ENCODE data around the gene COBL. TPM values are rescaled to one million over a fixed set of nuclear protein-coding genes. Genes with fewer than 3 reads are reported as not detected.

Gene COBL
- total RNA-seq, 3 donors from 2014 or later (not counting 1 experiment from before 2014, with no cell fraction given) = not detected

DNA sequence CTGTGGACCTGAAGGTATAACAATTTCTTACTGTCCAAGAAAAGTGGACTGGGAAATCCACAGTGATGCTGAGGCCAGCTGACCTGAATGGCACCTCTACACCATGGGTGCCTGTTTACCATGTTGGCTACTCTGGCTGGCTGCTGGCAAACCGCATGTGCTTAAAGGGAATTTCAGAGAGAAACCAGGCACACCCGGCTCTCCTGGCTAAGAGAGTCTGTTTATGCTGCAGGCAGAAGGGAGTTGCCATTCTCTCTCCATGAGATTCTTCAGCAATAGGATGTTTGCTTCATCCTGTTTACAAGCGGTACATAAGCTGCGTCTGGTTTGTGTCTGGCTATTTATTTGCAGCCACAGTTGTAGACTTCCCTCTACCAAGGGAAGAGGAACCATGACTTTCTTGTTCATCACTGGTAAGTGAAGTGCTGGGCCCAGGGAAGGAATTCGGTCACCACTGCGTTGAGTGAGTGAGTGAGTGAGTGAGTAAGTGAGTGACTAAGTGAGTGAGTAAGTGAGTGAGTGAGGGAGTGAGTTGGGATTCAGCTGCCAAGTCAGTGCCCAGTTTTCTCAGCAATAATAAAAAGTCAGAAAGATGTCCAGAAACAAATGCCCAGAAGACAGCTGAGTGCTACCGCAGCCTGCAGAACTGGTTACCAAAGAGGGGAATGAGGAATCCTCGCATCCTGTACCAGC lies 90.4 kb downstream of the COBL start:
- Mint-ChIP-seq H3K27me3 (ENCODE audit: low read depth in 2 of 2) (peaks cover 10 to 15% of the 10 kb centered on the region in 2 donors), H3K4me3 (no peak overlapping the region), H3K4me1 (peaks cover 0 to 4% of the 10 kb centered on the region in 2 donors), H3K27ac (no peak overlapping the region), H3K36me3 (no peaks in the 10 kb centered on the region), H3K9me3 (no peaks in the 10 kb centered on the region)
- TF ChIP-seq, protein P1, sequence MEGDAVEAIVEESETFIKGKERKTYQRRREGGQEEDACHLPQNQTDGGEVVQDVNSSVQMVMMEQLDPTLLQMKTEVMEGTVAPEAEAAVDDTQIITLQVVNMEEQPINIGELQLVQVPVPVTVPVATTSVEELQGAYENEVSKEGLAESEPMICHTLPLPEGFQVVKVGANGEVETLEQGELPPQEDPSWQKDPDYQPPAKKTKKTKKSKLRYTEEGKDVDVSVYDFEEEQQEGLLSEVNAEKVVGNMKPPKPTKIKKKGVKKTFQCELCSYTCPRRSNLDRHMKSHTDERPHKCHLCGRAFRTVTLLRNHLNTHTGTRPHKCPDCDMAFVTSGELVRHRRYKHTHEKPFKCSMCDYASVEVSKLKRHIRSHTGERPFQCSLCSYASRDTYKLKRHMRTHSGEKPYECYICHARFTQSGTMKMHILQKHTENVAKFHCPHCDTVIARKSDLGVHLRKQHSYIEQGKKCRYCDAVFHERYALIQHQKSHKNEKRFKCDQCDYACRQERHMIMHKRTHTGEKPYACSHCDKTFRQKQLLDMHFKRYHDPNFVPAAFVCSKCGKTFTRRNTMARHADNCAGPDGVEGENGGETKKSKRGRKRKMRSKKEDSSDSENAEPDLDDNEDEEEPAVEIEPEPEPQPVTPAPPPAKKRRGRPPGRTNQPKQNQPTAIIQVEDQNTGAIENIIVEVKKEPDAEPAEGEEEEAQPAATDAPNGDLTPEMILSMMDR (IDR thresholded peaks at IDR 0.05) = no peak
- Histone ChIP-seq H3K27me3 (ENCODE audit: control insufficient read depth, insufficient read depth, low read length) (no peaks in the 10 kb centered on the region), H3K4me1 (ENCODE audit: control insufficient read depth, insufficient read depth, low read length) (no peaks in the 10 kb centered on the region), H3K4me3 (ENCODE audit: low read length) (no peak overlapping the region), H3K9me3 (ENCODE audit: control insufficient read depth, insufficient read depth, low read length) (no peaks in the 10 kb centered on the region), H3K27ac (ENCODE audit: low read length) (no peak overlapping the region), H3K36me3 (ENCODE audit: control insufficient read depth, insufficient read depth, low read length) (no peaks in the 10 kb centered on the region)
- 71% methylated on average over 8 of the region's 8 CpGs for WGBS (ENCODE audit: insufficient coverage)
- DNase-seq (no peak), ATAC-seq (no peak)
- intact Hi-C loops (cut with micrococcal nuclease) = no loop called here

DNA sequence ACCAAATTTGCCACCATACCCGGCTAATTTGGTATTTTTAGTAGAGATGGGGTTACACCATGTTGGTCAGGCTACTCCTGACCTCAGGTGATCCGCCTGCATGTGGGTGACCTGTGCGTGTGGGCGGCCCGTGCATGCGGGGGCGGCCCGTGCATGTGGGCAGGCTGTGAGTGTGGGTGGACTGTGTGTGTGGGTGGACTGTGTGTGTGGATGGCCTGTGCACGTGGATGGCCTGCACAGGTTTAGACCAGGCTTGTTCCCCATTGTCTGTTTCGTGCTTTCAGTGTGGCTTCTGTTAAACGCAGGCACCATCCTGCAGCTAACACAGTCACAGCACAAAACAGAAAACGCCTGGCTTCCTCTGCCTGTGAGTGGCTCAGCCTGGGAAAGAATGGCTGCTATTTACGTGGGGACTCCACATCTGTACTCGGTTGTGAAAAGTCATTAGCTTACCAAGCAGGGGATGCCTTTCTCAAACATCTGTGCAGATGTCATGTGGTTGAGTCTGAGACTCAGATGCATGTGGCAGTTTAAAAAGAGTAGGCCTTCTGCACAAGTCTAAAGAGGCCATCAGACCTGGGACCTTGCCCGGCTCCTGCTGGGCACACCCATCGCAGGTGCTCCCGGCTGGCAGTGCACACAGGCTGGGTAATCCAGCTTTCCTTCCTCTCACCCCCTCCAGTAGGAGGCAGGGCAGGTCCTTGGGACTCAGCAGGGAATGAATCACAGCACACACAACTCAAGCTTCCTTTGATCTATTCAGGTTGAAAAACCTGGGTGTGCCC lies 91.6 kb downstream of the COBL start:
- no peaks in the 10 kb centered on the region for H3K36me3 Mint-ChIP-seq
- H3K27me3 Mint-ChIP-seq (ENCODE audit: low read depth in 2 of 2) = peaks cover 0 to 7% of the 10 kb centered on the region in 2 donors
- H3K27me3 ChIP-seq (ENCODE audit: control insufficient read depth, insufficient read depth, low read length) = no peaks in the 10 kb centered on the region
- no peak overlapping the region for H3K27ac ChIP-seq (ENCODE audit: low read length)
- intact Hi-C loops (cut with micrococcal nuclease) = no loop called here
- DNase-seq (no peak), ATAC-seq (no peak)
- H3K4me1 ChIP-seq (ENCODE audit: control insufficient read depth, insufficient read depth, low read length) = no peaks in the 10 kb centered on the region
- H3K9me3 ChIP-seq (ENCODE audit: control insufficient read depth, insufficient read depth, low read length) = no peaks in the 10 kb centered on the region
- H3K4me3 ChIP-seq (ENCODE audit: low read length) = no peak overlapping the region
- no peaks in the 10 kb centered on the region for H3K36me3 ChIP-seq (ENCODE audit: control insufficient read depth, insufficient read depth, low read length)
- TF ChIP-seq, protein P1 (IDR thresholded peaks at IDR 0.05) = no peak
- H3K9me3 Mint-ChIP-seq = no peaks in the 10 kb centered on the region
- no peaks in the 10 kb centered on the region for H3K4me1 Mint-ChIP-seq
- H3K4me3 Mint-ChIP-seq = no peak overlapping the region
- 82% methylated on average over 17 of the region's 17 CpGs for WGBS (ENCODE audit: insufficient coverage)
- H3K27ac Mint-ChIP-seq = no peak overlapping the region

DNA sequence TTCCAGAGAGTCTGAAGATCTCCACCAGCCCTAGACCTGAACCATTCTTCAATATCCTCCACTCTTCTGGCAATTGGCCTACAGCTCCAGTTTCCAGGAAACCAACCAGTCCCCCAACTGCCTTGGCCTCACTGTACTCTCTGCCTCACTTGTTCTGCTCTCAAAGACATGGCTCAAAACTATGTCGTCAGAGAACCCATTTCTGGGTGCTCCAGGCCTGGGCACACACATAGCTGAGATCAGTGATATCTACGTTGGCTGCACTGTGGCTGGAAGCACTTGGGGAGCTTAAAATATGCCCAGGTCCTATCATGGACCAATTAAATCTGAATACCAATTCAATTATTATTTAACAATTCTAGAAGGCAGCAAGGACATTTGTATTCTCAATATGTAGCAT lies 93.1 kb downstream of the COBL start:
- Mint-ChIP-seq H3K4me1 (no peaks in the 10 kb centered on the region), H3K27me3 (ENCODE audit: low read depth in 2 of 2) (peaks cover 6 to 11% of the 10 kb centered on the region in 2 donors), H3K36me3 (no peaks in the 10 kb centered on the region), H3K9me3 (no peaks in the 10 kb centered on the region), H3K4me3 (no peak overlapping the region), H3K27ac (no peak overlapping the region)
- ATAC-seq (no peak), DNase-seq (no peak)
- Histone ChIP-seq H3K4me1 (ENCODE audit: control insufficient read depth, insufficient read depth, low read length) (no peaks in the 10 kb centered on the region), H3K36me3 (ENCODE audit: control insufficient read depth, insufficient read depth, low read length) (no peaks in the 10 kb centered on the region), H3K27ac (ENCODE audit: low read length) (no peak overlapping the region), H3K27me3 (ENCODE audit: control insufficient read depth, insufficient read depth, low read length) (no peaks in the 10 kb centered on the region), H3K4me3 (ENCODE audit: low read length) (no peak overlapping the region), H3K9me3 (ENCODE audit: control insufficient read depth, insufficient read depth, low read length) (no peaks in the 10 kb centered on the region)
- intact Hi-C loops (cut with micrococcal nuclease) = no loop called here
- WGBS (ENCODE audit: insufficient coverage) = 76% methylated on average over 2 of the region's 2 CpGs
- TF ChIP-seq, protein P1 (IDR thresholded peaks at IDR 0.05) = no peak

All from natural killer cell (primary cell).